ENCODE results near the gene AQP5. TPM values are rescaled to one million over a fixed set of nuclear protein-coding genes. Genes with fewer than 3 reads are reported as not detected.
A peak's percentile ranks its signal among the peaks of the same experiment; 100 is the strongest.

AQP5 gene
- total and polyA plus RNA-seq, 2 donors from 2014 or later, result 0.91 to 0.99 TPM

- H3K27me3 ChIP-seq (ENCODE audit: control insufficient read depth, insufficient read depth, low read length), result no peaks in the 10 kb centered on the region
- no peaks in the 10 kb centered on the region for H3K36me3 ChIP-seq (ENCODE audit: control insufficient read depth in 2 of 3, insufficient read depth in 3 of 3, low read length in 3 of 3)
- peaks cover 0 to 6% (median 4%) of the 10 kb centered on the region in 3 donors for H3K4me1 ChIP-seq (ENCODE audit: control insufficient read depth in 2 of 3, insufficient read depth in 2 of 3, low read depth in 1 of 3, low read length in 3 of 3)
- FAIRE-seq (no peak), DNase-seq (peak in 1 of 5 donors; percentile 52)
- no peak overlapping the region for H3K27ac ChIP-seq (ENCODE audit: low read depth in 2 of 2, low read length in 2 of 2)
- no peak overlapping the region for H3K4me3 ChIP-seq (ENCODE audit: low read length in 3 of 3)
- no peaks in the 10 kb centered on the region for H3K9me3 ChIP-seq (ENCODE audit: control insufficient read depth in 2 of 3, insufficient read depth in 1 of 3, low read length in 3 of 3)
- no peak overlapping the region for H3K9ac ChIP-seq (ENCODE audit: low read length in 3 of 3)
- intact Hi-C loops (cut with DNase I), result no loop called here
- TF ChIP-seq CTCF (IDR thresholded peaks at IDR 0.05; ENCODE audit: borderline replicate concordance, extremely low read depth, insufficient read depth), result no peak
Observed at GRCh38 chr12:49943625-49943960, 18.1 kb upstream of the AQP5 start.

- no peak overlapping the region for H3K9ac ChIP-seq (ENCODE audit: low read length in 3 of 3)
- no peak overlapping the region for H3K27ac ChIP-seq (ENCODE audit: low read depth in 2 of 2, low read length in 2 of 2)
- H3K4me1 ChIP-seq (ENCODE audit: control insufficient read depth in 2 of 3, insufficient read depth in 2 of 3, low read depth in 1 of 3, low read length in 3 of 3), result peaks cover 0 to 6% (median 4%) of the 10 kb centered on the region in 3 donors
- no peaks in the 10 kb centered on the region for H3K27me3 ChIP-seq (ENCODE audit: control insufficient read depth, insufficient read depth, low read length)
- no peaks in the 10 kb centered on the region for H3K36me3 ChIP-seq (ENCODE audit: control insufficient read depth in 2 of 3, insufficient read depth in 3 of 3, low read length in 3 of 3)
- H3K4me3 ChIP-seq (ENCODE audit: low read length in 3 of 3), result no peak overlapping the region
- DNase-seq (peak in 1 of 5 donors; percentile 30), FAIRE-seq (no peak)
- H3K9me3 ChIP-seq (ENCODE audit: control insufficient read depth in 2 of 3, insufficient read depth in 1 of 3, low read length in 3 of 3), result no peaks in the 10 kb centered on the region
- no peak for TF ChIP-seq CTCF (IDR thresholded peaks at IDR 0.05; ENCODE audit: borderline replicate concordance, extremely low read depth, insufficient read depth)
- intact Hi-C loops (cut with DNase I), result no loop called here
Observed at GRCh38 chr12:49944046-49944445, 17.6 kb upstream of the AQP5 start.

- no peaks in the 10 kb centered on the region for H3K27me3 ChIP-seq (ENCODE audit: control insufficient read depth, insufficient read depth, low read length)
- no peak for TF ChIP-seq CTCF (IDR thresholded peaks at IDR 0.05; ENCODE audit: borderline replicate concordance, extremely low read depth, insufficient read depth)
- H3K4me1 ChIP-seq (ENCODE audit: control insufficient read depth in 2 of 3, insufficient read depth in 2 of 3, low read depth in 1 of 3, low read length in 3 of 3), result peaks cover 0 to 6% (median 4%) of the 10 kb centered on the region in 3 donors
- no peaks in the 10 kb centered on the region for H3K36me3 ChIP-seq (ENCODE audit: control insufficient read depth in 2 of 3, insufficient read depth in 3 of 3, low read length in 3 of 3)
- H3K9ac ChIP-seq (ENCODE audit: low read length in 3 of 3), result peak overlapping the region in 1 of 3 donors; percentile 21
- no peak overlapping the region for H3K4me3 ChIP-seq (ENCODE audit: low read length in 3 of 3)
- H3K9me3 ChIP-seq (ENCODE audit: control insufficient read depth in 2 of 3, insufficient read depth in 1 of 3, low read length in 3 of 3), result no peaks in the 10 kb centered on the region
- no peak for FAIRE-seq
- peak in 2 of 5 donors; percentile 39 to 53 for DNase-seq
- H3K27ac ChIP-seq (ENCODE audit: low read depth in 2 of 2, low read length in 2 of 2), result no peak overlapping the region
- intact Hi-C loops (cut with DNase I), result no loop called here
Observed at GRCh38 chr12:49944718-49945117, 17.0 kb upstream of the AQP5 start.
